GM21515 (cell line): ENCODE measurements around the gene CALCOCO1.

Source experiments
- ATAC-seq: cut with Tn5 transposase; IDR thresholded peaks from one replicate; pipeline ENCODE4 v1.9.1; 2021; ENCODE audit not compliant: unreplicated experiment

CALCOCO1 gene

DNA sequence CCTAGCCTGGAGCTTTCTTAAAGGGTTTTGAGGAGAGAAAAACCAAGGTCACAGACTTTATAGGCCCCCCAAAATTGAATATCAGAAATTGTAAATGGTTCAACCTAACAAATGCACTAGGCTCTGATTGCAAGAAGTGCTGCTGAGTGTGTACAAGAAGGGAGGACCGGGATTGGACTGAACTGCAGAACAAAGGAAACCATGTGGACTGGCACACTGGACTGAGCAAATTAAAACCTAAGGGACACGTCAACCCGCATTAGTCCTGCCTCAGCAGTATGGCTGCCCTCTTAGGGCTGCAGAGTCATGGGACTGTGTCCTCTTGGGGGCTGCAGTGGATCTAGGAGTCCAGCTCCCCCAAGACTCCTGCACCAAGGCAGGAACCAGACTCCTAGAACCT lies 25.4 kb upstream of the CALCOCO1 start:
- no peak for ATAC-seq

DNA sequence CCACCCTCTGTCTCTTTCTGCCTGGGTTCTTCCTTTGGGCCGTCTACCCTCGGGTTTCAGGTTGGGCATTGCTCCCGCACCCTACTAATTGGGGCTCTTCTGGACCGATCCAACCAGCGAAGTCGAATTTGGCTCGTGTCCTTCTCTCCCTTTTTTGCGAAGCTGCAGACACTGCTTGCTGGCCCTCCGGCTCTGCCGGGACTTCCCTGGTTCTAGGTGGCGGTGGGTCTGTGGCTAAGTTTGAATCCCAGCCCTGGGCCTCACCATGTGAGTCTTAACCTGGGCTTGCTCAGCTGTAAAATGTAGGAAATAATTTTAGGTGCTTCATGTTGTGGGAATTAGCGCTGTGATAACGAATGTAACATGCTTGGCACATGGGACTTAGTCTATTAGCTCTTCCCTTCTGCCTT lies 24.9 kb upstream of the CALCOCO1 start:
- ATAC-seq: no peak

DNA sequence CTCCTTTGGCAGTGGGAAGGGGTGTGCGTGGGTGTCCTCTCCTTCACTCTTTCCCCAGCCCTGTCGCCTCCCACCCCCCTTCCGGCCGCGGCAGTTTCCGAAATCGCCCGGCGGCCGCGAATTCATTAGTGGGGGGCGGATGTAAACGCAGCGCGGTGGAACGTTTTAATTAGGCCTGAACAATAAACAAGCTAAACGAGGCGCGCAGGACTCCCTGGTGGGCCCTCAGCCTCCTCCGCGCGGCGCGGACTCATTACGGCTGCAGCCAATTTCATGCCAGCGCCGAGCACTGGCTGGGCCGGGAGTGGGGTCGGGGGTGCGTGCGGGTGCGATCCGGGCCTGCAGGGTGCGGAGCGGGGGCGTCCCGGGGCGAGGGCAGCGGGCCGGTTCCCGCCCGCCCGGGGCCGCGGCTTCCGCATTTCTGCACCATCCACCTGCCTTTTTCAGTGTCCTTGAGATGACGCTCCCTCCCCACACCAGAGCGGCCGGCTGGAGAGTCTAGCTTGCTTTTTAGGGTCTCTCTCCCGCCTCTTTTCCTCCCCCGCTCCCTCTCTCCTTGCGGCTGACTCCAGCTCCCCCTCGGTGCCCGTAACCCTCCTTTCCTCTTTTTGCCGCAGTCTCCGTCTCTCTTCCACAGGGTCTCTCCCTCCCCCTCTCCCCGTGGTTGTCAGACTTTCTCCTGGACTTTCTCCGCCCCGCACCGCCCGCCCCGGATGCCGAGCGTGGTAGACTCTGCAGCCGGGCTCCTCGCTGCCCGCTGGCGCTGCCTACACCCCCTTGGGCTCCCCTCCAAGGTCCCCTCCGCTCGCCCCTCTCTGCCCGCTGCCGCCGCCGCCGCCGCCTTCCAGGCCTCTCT lies 24.3 kb upstream of the CALCOCO1 start, which contains the start of gene CISTR:
TSS of gene CISTR (minus strand) at position 644 of the 856 bp plus-strand sequence.
- peak; percentile 37 for ATAC-seq

DNA sequence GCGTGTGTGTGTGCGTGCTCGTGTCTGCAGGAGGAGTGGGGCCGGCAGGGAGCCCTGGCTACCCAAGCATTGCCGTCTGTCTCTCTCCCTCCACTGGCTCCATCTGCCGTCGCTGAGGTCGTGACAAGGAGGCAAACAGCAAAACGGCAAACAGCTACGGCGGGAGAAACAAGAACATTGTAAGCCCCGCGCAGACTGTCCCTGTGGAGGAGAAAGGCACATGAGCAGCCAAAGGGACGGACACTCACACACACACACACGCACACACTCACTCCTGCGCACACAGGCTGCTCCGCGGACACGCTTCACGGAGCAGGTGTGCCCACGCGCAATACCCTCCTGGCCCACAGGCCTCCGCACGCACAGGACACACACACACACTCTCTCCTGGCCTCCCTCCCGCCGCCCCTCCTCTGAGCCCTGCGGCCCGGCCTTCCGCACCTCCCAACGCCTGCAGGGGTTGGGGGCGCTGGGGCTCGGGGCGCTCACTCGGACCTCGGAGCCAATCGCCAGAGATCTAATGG lies 23.6 kb upstream of the CALCOCO1 start:
- ATAC-seq: peak; percentile 26

DNA sequence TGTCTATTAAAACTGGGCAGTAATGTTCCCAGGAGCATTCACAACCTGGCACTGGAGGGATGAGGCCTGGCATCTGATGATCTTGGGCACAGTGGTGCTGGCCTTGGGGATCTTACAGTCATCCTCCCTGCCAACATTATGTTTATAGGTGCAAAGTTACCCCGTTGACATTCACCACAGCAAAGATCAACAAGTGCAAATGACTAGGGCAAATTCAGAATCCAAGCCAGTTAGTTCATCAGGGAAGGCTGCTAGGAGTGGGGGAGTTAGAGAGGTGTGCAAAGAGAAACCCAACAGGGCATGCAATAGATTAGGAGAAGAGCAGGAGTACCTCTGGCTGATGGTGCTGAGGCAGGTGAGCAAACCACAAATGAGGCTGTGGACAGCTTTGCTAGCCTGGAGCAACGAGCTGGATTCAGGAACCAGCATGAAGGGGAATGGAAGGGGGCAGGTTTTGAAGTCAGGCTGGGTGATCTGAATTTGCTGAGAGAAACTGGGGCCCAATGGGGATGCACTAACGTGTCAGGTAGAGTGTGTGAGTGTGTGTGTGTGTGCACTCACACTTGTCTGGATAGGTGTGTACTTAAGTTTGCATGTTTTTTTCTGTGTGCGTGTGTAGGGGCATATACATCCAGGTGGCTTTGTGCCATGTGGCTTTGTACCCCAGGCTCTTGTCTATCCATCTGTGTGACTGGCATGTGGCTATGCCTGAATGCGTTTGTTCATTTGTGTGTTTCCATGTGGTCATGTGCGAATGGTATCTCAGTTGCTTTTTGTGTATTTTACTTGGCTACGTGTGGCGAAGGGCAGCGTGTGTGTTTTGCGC lies 22.9 kb upstream of the CALCOCO1 start:
- no peak for ATAC-seq

DNA sequence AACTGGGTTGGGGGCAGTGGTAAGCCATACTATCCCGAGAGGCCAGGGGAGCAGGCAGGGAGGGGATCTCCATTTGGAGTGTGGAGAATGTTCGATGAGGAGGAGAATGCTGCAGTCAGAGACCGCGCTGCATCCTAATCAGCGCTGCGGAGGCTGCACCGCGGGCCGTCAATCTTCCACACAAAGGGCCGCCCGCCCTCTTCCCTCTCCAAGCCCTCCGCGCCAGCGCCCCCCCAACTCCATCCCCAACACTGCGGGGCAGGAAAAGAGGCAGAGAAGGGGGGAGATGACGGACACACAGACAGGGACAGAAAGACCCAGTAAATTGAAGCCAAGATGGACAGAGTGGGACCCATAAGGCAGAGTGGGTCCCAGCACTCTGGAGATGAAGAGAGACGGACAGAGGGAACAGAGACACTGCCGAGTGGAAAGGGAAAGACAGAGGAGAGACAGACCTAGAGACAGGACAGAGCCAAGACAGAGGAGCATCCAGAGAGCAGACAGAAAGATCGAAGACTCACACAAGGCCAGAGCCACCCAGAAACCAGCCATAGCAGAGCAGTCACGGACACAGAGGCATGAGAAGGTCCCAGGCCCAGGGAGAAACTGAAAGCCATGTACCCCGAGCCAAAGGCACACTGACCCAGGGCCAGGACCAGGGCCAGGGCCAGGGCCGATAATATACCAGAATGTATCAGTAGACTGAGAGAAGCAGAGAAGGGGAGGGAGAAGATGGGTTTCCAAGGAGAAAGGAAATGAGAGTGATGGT lies 21.0 kb upstream of the CALCOCO1 start:
- ATAC-seq: no peak

DNA sequence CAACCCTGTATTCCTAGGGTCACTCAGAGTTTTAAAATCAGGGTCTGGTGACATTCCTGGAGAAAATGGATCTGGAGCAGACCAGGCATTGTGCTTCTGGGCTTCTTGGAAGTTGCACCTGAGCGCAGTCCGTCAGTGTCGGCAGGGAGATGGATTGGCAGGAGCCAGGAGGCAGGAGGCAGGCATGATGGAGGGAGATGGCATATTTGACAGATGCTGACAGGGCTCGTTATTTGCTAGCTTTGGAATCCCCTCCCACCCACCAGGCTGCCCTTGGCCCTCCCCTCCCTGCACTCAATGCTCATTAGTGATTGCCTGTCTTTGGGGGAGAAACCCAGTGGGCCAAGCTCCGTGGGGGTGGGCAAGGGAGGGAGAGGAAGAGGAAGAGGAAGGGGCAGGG lies 19.8 kb upstream of the CALCOCO1 start:
- no peak for ATAC-seq

DNA sequence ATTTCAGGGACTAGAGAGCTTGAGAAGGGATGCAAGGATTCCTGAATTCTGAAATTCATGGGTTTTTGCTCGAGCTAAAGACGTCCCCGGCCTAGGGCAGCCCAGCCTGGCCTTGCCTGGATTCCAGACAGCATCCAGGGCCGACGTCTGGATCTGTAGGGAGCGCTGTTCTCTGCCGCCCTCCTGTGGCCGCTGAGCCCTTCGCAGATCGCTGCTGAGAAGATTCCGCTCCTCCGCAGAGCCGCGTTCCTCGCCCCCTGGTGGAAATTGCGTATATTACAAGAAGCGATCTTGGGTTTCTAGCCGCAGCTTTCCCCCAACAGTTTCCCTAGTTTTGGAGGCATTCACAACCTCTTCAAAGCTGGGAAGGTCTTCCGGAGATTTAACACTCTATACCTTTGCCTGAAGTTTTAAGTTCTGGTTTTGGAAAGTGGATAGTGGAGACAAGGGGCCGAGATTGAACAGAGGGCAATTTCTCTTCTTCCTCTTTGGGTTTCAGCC lies 19.4 kb upstream of the CALCOCO1 start:
- no peak for ATAC-seq

DNA sequence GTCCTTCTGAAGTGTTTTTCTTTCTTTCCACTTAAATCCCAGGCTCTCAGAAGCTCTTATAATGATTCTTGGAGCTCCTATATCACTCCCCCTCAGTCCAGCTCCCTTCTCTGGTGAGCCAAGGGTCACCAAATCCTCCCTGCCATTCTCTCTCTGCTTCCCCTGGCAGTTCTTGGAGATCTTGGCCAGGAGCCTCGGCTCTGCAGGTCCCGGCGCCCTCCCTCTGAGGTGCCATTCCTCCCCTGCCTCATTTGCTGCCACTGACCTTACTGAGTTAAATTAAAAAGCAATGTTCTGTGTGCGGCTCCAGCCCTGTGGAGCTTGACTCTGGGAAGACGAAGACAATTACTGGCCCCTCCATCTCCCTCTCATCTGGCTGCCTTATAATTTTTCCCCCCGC lies 17.5 kb upstream of the CALCOCO1 start:
- no peak for ATAC-seq

DNA sequence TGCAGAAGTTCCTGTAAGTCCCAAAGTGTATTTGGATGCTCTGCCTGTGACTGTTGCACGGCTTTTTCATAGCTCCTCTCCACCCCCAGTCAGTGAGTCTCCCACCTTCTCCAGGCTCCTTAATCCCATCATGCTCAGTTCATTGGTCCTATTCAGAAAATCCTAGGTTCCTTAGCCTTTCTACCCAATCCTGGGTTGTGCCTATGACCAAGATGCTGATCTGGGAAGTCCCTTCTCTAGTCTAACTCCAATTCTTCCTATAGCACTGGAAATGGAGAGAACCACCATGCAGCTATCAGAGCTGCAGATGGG lies 16.8 kb upstream of the CALCOCO1 start:
- no peak for ATAC-seq

DNA sequence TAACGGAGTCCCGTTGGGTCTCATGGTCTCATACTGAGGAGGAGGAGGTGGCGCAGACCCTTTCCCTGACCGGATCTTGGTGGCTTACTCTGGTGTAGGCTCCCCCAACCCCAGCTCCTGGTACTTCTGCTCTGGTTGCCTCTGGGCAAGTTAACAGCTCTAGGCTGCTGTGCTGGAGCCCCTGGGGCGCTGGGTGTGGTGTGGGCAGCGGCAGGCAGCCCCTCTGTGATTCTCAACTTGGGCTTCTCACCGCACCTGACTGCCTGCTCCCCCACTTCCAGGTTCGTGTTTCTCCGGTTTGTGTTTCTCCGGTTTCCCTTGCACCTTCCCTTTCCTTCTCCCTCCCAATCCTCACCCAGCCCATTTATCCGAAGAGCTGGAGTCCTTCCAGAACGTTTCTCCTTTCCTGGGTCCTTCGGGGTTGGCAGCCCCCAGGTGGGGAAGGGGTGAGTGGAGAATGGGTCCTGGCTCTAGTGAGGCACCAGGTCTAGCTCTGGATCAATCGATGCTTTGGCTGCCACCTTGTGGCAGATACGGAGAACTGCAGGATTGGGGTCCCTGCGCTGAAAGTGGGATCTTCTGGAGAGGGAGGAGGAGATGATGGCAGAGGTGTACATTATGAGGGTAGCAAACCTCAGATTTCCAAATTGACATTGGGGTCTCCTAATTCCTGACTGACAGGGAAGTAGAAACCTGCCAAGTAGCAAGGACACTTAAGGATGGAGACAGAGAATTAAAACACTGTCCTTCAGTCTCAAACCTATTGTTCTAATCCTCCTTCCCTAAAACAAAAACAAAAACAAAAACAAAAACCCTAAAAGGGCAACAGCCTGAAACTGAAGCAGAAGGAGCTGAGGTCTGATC lies 16.2 kb upstream of the CALCOCO1 start:
- ATAC-seq: no peak

DNA sequence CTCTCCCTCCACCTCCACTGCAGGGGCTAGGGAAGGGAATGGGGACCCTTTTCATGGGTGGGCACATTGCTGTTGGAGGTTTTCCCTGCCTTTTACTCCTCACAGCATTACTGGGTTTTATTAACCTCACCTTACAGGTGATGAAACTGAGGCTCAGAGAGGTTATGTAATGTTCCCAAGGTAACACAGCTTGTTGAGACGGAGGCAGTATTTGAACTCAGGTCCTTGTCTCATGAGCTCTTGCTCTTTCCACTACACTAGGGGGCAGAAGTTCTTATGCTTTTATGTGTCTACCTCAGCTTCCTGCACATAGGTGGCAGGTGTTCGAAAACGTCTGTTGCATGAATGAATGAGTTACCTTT lies 12.9 kb upstream of the CALCOCO1 start:
- ATAC-seq: no peak

DNA sequence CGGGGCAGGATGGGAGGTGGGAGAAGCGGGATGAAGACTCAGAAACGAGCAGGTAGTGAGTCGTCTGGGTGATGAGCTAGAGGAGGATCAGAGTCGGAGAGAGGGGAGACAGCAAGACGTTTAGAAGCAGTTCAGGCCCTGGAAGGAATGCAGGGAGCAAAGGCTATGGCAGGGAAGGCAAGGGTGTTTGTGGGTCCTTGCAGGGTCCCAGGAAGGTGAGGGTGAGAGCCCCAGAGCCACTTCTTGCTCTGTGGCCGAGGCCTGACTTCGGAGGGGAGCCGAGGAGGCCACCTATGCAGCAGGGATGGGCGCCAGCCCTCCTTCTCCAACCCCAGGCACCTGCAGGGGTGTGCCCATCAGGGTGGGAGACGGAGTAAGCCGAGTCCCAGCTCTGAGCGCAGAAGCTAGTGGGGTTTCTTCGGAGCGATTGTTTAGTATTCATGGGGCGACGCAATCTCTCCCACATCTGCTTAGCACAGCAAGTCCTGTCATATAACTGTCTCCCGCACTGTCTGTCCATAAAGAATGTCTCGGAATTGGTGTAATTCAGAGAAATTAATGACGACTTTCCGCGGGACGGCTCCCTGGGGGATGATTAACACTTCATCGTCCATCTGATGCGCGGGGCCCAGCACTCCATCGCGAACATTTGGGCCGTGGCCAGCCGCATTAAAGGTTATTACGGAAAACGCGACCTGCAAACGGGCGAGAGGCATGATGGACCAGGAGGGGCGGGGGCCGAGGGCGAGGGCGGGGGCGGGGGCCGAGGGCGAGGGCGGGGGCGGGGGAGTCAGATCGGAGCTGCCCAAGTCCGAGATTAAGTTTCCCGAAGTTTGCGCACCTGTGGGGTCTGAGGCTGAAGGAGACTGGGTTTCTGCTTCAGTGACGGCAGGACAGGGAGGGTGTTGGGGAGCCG lies 12.2 kb upstream of the CALCOCO1 start:
- ATAC-seq: no peak

DNA sequence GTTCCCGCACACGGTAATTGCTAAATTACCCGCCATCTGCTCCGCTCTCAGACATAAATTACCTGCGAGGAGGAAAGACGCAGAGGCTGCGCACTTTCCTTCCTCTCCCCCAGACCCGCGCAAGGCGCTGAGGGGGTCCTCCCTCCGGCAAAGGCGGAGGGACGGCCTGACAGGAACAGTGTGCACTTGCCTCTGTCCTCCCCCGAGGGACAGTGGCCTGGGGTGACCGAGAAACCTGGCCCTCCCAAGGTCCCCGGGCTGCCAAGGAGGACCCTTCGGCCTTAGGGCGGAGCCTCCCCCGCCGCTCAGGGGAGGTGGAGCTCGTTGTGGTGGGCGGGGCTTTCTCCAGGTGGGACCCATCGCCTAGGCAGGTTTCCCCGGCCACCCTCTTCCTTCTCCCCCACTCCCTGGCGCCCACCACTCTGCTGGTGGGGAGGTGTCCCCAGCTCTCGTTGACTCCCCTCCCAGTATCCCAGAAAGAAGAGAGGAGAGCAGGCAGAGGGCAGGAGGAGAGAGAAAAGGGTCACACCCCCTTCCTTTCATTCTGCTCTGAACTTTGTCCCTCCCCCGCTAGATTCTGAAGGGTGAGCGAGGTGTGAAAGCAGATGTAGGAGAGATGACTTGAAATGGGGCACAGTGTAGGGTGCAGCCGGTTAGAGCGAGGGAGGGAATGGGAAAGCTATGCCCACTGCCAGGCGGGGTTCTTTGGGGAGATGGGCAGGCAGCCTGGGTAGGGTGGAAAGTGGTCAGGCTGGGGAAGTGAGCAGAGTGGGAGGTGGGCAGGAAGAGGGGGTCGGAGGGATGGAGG lies 11.4 kb upstream of the CALCOCO1 start:
- ATAC-seq: no peak

DNA sequence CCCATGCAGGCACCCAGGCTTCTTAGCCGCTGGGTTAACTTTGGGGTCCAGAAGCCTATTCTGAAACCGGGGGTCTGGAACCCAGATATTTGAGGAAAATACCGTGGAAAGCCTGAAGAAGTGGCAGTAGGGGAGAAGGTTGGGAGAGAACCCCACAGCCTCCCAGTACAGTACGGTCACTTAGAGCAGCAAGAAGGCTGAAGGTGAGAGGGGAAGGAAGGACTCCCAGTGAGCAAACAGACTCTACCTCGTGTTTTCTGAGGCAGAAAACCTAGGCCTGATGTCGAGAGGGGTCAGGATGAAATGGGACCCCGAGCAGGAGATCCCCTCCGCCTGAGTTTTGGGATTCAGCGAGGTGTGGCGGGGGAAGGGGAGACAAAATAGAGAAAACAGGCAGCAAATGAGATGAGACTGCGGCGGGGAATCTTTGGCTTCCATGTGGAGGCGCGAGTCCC lies 10.7 kb upstream of the CALCOCO1 start:
- ATAC-seq: no peak

DNA sequence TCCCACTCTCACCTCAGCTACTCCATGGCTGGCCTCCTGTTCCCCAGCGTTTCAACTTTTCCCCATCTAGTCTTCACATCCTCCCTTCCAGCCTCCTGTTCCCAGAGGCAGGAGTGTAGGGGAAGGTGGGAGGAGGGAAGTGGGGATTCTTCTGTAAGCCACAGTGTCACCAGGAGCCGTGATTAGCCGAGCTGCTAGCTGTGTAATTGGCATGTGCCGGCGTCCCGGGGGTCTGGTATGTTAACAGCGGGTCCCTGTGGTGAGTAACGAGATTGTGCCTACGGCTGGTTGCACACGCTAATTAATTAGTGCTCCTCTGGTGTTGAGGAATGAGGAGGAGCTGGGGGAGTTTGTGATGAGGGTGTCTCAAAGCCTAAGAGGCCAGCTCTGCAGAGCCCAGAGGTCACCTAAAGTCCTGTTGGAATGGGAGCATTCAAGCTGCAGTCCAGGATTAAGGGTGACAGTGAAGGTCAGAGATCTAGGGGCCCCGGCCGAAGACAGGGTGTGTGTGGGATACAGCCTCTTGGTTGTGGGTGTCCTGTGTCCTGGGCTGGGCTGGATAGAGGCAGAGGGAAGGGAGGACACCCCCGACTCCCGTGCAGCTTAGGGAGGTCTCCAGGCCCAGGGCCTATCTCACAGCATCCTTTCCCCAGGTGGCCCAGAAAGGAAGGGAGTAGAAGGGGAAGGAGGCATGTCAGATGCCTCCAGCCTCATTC lies 10.0 kb upstream of the CALCOCO1 start:
- no peak for ATAC-seq

DNA sequence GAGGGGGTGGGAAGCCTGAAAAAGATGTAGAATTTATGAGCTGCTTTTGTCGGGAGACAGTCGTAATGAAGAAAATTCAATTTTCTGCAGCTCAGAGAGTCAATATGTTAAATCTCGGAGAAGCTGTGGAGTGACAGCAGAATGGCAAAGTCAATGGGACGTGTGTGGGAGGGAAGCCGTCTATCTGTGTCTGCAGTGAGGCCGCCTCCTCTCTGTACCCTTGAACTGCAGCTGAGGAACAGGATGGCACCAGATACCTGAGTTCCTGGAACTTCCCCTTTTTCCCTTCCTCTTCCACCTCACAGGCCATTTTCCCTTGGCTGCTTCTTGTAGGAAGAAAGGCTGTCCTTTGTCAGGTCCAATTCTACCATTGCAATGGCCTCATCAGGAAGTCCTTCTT lies 9.3 kb upstream of the CALCOCO1 start:
- ATAC-seq: no peak

DNA sequence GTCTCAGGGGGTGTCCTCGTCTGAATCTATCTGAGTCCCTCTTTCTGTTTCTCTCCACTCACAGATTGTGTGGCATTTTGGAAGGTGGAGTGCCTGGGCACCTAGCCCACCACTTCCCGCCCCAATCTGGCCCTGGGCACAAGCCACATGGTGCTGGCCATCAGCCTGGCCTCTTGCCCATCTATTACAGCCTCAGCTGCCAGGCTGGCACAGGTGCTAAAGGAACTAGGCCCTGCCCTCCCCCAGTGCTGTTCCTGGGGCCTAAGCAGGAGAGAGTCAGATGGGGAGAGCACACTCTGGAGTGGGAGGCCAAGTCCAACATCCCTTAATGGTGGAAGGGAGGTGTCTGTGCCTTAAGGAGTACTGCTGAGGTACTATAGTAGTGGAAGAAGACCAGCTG lies 8.3 kb upstream of the CALCOCO1 start:
- no peak for ATAC-seq
